Ovary (tissue), 3 donors: Measurements from ENCODE around the gene NBEAL2.

Source experiments
- CTCF ChIP-seq, 3 donors: fragments of 450-650 bp in 2 of 3; fragments of 200-600 bp in 1 of 3; IDR thresholded peaks; one replicate each; pipeline versions ENCODE4 v1.5.1 to v1.8.0; 2016 to 2022; ENCODE audit warnings: antibody characterized with exemption in 3 of 3, mild to moderate bottlenecking in 1 of 3
- POLR2A ChIP-seq: fragments of 450-650 bp; IDR thresholded peaks from one replicate; pipeline ENCODE4 v1.6.1; 2017; ENCODE audit warnings: antibody characterized with exemption, mild to moderate bottlenecking, moderate library complexity
- donor health status: DM: no; HTN: no; CAD: no.

DNA sequence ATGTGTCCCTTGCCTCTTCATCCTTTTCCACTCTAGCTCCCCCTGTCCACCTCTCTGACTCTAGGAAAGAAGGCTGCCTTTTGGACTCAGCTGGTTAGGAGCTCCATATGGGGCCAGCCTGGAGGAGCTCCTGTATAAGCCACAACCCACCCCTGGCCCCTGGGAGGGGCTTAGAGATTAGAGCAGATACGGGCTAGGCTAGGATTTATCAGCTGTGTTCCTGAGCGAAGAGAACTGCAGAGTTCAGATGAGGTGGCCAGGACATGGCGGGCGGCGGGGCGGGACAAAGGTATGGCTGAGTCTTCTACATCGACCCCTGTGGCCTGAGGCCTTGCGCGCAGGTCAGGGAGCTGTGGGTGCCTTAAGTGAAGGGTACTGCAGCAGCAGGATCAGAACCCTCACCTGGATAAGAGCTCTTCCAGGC, 7.9 kb downstream of the NBEAL2 start:
- TF ChIP-seq CTCF (IDR thresholded peaks at IDR 0.05) (no peak), POLR2A (no peak)
